HUES64 (cell line): ENCODE data around the gene TTC1.
"Not testable (repeated sequence)": the region's sequence is repeated elsewhere in the genome, so short reads cannot be mapped to it uniquely, and the experiment has no call there.

Source experiments
- H3K27ac ChIP-seq: 2 replicates; pipeline ENCODE4 v1.7.0; 2013; ENCODE audit warnings: low read depth, low read length, inconsistent platforms
- H3K27me3 ChIP-seq: 2 replicates; pipeline ENCODE4 v1.6.1; 2013; ENCODE audit warnings: mild to moderate bottlenecking, low read length; ENCODE audit not compliant: insufficient read depth
- H3K36me3 ChIP-seq: 2 replicates; pipeline ENCODE4 v1.6.1; 2013; ENCODE audit warnings: mild to moderate bottlenecking, low read length; ENCODE audit not compliant: insufficient read depth
- H3K4me1 ChIP-seq: 2 replicates; pipeline ENCODE4 v1.6.1; 2013; ENCODE audit warnings: mild to moderate bottlenecking, low read length, moderate library complexity; ENCODE audit not compliant: insufficient read depth
- H3K4me3 ChIP-seq: 2 replicates; pipeline ENCODE4 v1.5.1; 2013; ENCODE audit warnings: mild to moderate bottlenecking, low read length, moderate library complexity
- H3K9ac ChIP-seq: 2 replicates; pipeline ENCODE4 v1.6.1; 2013; ENCODE audit warnings: mild to moderate bottlenecking, low read depth, low read length
- H3K9me3 ChIP-seq: 2 replicates; pipeline ENCODE4 v1.6.1; 2013; ENCODE audit warnings: low read depth, low read length; ENCODE audit not compliant: insufficient read depth
- WGBS: fragments of 150-250, 120-280 bp; methylation state at CpG from one replicate; pipeline ENCODE4 v1.1.7; 2013; ENCODE audit warnings: missing lambda C conversion rate; 5-methylcytosine and 5-hydroxymethylcytosine counted together

The TTC1 gene

GRCh38 chr5:160007514-160007913, 1.4 kb upstream of the TTC1 start:
- Histone ChIP-seq H3K9ac (no peak overlapping the region), H3K4me3 (no peak overlapping the region)

DNA sequence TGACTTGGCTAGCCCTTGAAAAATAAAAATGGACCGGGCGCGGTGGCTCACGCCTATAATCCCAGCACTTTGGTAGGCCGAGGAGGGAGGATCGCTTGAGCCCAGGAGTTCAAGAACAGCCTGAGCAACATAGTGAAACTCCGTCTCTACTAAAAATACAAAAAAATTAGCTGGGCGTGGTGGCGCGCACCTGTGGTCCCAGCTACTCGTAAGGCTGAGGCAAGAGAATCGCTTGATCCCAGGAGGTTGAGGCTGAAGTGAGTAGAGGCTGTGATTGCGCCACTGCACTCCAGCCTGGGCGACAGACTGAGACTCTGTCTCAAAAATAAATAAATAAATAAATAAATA, 436 bp upstream of the TTC1 start:
- WGBS = 96% methylated on average over 12 of the region's 14 CpGs
- peak overlapping the region; percentile 93; the same call in 1 of the 2 replicates for H3K4me3 ChIP-seq

More at GRCh38 chr5:160007514-160007913, 1.4 kb upstream of the TTC1 start:
- Histone ChIP-seq H3K27ac (no peak overlapping the region), H3K27me3 (no peaks in the 10 kb centered on the region), H3K36me3 (peaks cover 23% of the 10 kb centered on the region), H3K9me3 (no peaks in the 10 kb centered on the region), H3K4me1 (peaks cover 6% of the 10 kb centered on the region; the same call in 1 of the 2 replicates)
- 91% methylated on average over 1 of the region's 3 CpGs for WGBS

GRCh38 chr5:160009591-160009989, 651 bp downstream of the TTC1 start:
- Histone ChIP-seq H3K27ac (no peak overlapping the region), H3K4me3 (peak overlapping the region; percentile 93)

More for the DNA sequence above, 436 bp upstream of the TTC1 start:
- H3K9ac ChIP-seq, H3K27me3 ChIP-seq, H3K9me3 ChIP-seq, H3K27ac ChIP-seq, H3K4me1 ChIP-seq: not testable (repeated sequence)
- H3K36me3 ChIP-seq = peaks cover 33% of the 10 kb centered on the region

DNA sequence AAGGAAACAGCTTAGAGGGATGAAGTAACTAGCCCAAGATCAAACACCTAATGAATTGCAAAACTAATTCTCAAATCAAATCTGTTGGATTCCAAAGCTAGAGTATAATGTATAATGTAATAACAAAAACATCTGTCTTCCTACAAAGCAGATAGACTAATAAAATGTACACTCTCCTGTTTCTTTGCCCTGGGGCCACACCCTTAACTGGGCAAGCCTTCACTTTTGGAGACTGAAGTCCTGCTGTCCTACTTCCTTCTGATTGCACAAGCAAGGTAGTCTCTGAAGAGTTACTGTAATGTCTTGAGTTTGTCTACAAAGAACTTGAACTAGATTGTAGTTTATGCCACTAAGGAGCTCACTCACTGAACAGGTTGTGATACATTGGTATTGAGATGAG, 2.5 kb downstream of the TTC1 start:
- H3K4me3 ChIP-seq = no peak overlapping the region
- H3K4me1 ChIP-seq = peaks cover 6% of the 10 kb centered on the region; the same call in 1 of the 2 replicates
- no peaks in the 10 kb centered on the region for H3K27me3 ChIP-seq
- H3K27ac ChIP-seq = no peak overlapping the region
- no peaks in the 10 kb centered on the region for H3K9me3 ChIP-seq
- no peak overlapping the region for H3K9ac ChIP-seq
- peaks cover 59% of the 10 kb centered on the region for H3K36me3 ChIP-seq

More at GRCh38 chr5:160009591-160009989, 651 bp downstream of the TTC1 start:
- 7% methylated on average over 11 of the region's 11 CpGs for WGBS
- H3K9me3 ChIP-seq = no peaks in the 10 kb centered on the region
- peak overlapping the region; percentile 93 for H3K9ac ChIP-seq
- H3K27me3 ChIP-seq = no peaks in the 10 kb centered on the region
- peaks cover 6% of the 10 kb centered on the region; the same call in 1 of the 2 replicates for H3K4me1 ChIP-seq
- peaks cover 42% of the 10 kb centered on the region for H3K36me3 ChIP-seq

DNA sequence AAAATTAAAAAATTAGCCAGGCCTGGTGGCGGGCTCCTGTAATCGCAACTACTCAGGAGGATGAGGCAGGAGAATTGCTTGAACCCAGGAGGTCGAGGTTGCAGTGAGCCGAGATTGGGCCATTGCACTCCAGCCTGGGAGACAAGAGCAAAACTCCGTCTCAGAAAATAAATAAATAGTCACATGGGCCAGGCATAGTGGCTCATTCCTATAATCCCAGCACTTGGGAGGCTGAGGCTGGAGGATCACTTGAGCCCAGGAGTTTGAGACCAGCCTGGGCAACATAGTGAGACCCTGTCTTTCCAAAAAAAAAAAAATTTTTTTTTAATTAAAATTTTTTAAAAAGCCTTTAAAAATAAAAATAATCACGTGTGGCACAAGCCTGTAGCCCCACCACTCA, 5.3 kb downstream of the TTC1 start:
- WGBS = 96% methylated on average over 6 of the region's 6 CpGs
- not testable (repeated sequence) for H3K9me3 ChIP-seq, H3K9ac ChIP-seq, H3K27ac ChIP-seq, H3K4me3 ChIP-seq, H3K4me1 ChIP-seq, H3K27me3 ChIP-seq
- peaks cover 80% of the 10 kb centered on the region for H3K36me3 ChIP-seq

DNA sequence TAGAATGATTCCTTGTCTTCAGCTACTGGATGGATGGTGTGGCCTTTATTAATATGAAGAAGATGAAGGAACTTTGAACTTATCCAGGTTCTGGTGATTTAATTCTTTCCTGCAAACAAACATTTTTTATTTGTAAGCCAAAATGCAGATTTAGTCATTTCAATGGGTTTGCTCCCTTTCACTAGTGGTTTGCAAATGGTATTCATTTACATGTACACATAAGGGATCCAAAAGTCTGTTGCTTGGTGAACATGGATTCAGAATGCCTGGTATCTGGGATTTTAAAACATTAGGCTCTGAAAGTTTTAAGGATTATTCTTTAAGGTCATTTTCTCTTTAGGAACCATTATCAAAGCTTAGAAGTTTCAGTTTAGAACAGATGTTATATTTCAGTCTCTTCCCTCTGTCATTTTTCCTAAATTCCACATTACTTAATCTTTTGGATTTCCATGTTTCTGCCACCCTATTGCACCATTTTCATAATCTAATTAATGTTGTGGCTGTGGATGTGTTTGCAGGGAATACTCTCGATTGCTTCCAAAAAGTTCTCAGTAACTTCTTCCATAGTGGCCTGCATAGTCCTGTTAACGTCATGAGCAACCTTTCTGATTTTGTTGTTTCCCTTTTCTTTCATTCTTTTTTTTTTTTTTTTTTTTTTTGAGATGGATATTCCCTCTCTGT, 10.1 kb downstream of the TTC1 start:
- peaks cover 75% of the 10 kb centered on the region for H3K36me3 ChIP-seq
- no peaks in the 10 kb centered on the region for H3K9me3 ChIP-seq
- H3K27ac ChIP-seq = no peak overlapping the region
- WGBS = 94% methylated on average over 2 of the region's 2 CpGs
- no peaks in the 10 kb centered on the region for H3K27me3 ChIP-seq
- no peaks in the 10 kb centered on the region for H3K4me1 ChIP-seq
- H3K9ac ChIP-seq = no peak overlapping the region
- H3K4me3 ChIP-seq = no peak overlapping the region

DNA sequence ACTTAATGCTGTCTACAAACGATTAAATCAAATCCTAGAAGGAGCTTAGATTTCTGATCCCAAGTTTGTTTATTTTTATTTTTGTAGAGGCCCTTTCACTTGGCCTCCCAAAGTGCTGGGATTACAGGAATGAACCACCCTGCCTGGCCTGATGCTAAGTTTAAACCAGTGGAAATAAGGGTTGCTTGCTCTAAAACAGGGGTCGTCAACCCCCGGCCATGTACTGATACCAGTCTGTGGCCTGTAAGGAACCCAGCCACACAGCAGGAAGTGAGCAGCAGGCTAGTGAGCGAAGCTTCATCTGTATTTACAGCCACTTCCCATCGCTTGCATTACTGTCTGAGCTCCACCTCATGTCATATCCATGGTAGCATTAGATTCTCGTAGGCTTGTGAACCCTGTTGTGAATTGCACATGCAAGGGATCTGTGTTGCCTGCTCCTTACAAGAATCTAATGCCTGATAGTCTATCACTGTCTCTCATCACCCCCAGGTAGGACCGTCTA, 11.4 kb downstream of the TTC1 start:
- H3K4me1 ChIP-seq = no peaks in the 10 kb centered on the region
- H3K9ac ChIP-seq = no peak overlapping the region
- H3K27ac ChIP-seq = no peak overlapping the region
- WGBS = 93% methylated on average over 6 of the region's 7 CpGs
- no peaks in the 10 kb centered on the region for H3K27me3 ChIP-seq
- peaks cover 72% of the 10 kb centered on the region for H3K36me3 ChIP-seq
- no peak overlapping the region for H3K4me3 ChIP-seq
- H3K9me3 ChIP-seq = no peaks in the 10 kb centered on the region

DNA sequence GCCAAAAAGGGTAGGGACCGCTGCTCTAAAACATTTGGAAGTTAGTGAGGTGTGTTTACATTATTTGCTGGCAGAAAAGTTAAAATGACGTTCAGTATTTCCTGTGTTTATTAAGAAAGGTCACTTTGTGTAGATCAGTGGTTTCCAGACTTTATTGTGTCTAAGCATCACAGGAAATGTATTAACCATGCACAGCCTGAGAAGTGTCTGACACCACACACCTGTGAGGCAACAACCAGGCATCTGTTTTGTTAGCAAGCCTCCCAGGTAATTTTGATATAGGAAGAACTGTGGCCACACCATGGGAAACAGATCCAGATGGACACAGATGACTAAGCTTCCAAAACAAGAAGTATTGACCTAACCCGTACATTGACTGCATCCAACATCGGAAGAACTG, 12.0 kb downstream of the TTC1 start:
- no peaks in the 10 kb centered on the region for H3K27me3 ChIP-seq
- peaks cover 65% of the 10 kb centered on the region for H3K36me3 ChIP-seq
- H3K4me1 ChIP-seq = no peaks in the 10 kb centered on the region
- no peaks in the 10 kb centered on the region for H3K9me3 ChIP-seq
- H3K27ac ChIP-seq = no peak overlapping the region
- no peak overlapping the region for H3K4me3 ChIP-seq
- 94% methylated on average over 4 of the region's 4 CpGs for WGBS
- H3K9ac ChIP-seq = no peak overlapping the region

DNA sequence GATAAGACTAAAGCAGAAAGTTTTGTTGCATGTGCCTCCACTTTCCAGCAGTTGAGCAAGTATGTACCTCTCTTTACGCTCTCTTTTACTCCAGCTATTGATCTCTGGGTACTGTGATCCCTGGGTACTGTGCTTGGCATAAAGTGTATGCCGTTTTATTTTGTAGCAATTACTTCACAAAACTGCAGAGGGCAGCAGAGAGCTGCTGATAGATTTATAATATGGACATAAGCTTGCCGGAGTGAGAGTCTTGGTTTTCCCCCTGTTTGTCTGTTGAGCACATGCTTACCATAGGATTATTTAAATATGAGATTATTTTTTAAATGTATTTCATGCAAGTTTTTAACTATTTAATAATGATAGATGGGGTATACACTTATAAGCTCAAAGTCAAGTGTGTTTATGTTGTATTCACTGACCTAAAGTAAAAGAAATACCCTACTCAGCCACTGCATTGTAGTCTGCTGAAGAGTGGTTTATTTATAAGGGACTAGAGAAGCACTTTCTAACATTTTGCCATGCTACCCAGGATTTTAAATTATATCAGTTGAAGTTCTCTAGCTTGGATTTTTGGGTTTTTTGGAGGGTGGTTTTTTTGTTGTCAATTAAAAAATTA, 13.0 kb downstream of the TTC1 start:
- Histone ChIP-seq H3K27ac (no peak overlapping the region), H3K4me1 (no peaks in the 10 kb centered on the region), H3K9ac (no peak overlapping the region), H3K36me3 (peaks cover 67% of the 10 kb centered on the region), H3K27me3 (no peaks in the 10 kb centered on the region), H3K4me3 (no peak overlapping the region), H3K9me3 (no peaks in the 10 kb centered on the region)
- 67% methylated on average over 3 of the region's 3 CpGs for WGBS

- H3K27me3 ChIP-seq = no peaks in the 10 kb centered on the region
- no peaks in the 10 kb centered on the region for H3K4me1 ChIP-seq
- no peaks in the 10 kb centered on the region for H3K9me3 ChIP-seq
- no peak overlapping the region for H3K9ac ChIP-seq
- peaks cover 67% of the 10 kb centered on the region for H3K36me3 ChIP-seq
- H3K4me3 ChIP-seq = no peak overlapping the region
- no peak overlapping the region for H3K27ac ChIP-seq
- 96% methylated on average over 11 of the region's 11 CpGs for WGBS
Measured at GRCh38 chr5:160023007-160023907, 14.3 kb downstream of the TTC1 start.
